ENCODE results near the gene IGF2BP2.
"Not testable (repeated sequence)": the region's sequence is repeated elsewhere in the genome, so short reads cannot be mapped to it uniquely, and the experiment has no call there.

IGF2BP2 gene

GRCh38 chr3:185825006-185825638 lies at the start of gene IGF2BP2:
IGF2BP2 (minus strand) TSS chr3:185825042; CDS start chr3:185824960, 82 bp downstream.
- DNase-seq (ENCODE audit: low read depth) = peak; percentile 46

- no peak for DNase-seq (ENCODE audit: low read depth)
These were observed 49.3 kb upstream of the IGF2BP2 start for GRCh38 chr3:185874119-185874518.

GRCh38 chr3:185867650-185868049 lies 42.8 kb upstream of the IGF2BP2 start:
- DNase-seq (ENCODE audit: low read depth) = no peak

- DNase-seq (ENCODE audit: low read depth) = no peak
These were observed 42.2 kb upstream of the IGF2BP2 start for GRCh38 chr3:185866995-185867394.

GRCh38 chr3:185866555-185866954 lies 41.7 kb upstream of the IGF2BP2 start:
- DNase-seq (ENCODE audit: low read depth) = no peak

GRCh38 chr3:185865247-185865646 lies 40.4 kb upstream of the IGF2BP2 start:
- DNase-seq (ENCODE audit: low read depth) = no peak

- no peak for DNase-seq (ENCODE audit: low read depth)
These were observed 39.9 kb upstream of the IGF2BP2 start for GRCh38 chr3:185864767-185865166.

GRCh38 chr3:185862920-185863319 lies 38.1 kb upstream of the IGF2BP2 start:
- no peak for DNase-seq (ENCODE audit: low read depth)

- no peak for DNase-seq (ENCODE audit: low read depth)
These were observed 34.6 kb upstream of the IGF2BP2 start for GRCh38 chr3:185859294-185859972.

GRCh38 chr3:185858502-185859225 lies 33.8 kb upstream of the IGF2BP2 start:
- DNase-seq (ENCODE audit: low read depth) = no peak

- DNase-seq (ENCODE audit: low read depth) = no peak
These were observed 32.4 kb upstream of the IGF2BP2 start for GRCh38 chr3:185857208-185857607.

- no peak for DNase-seq (ENCODE audit: low read depth)
These were observed 31.8 kb upstream of the IGF2BP2 start for GRCh38 chr3:185856652-185857051.

- DNase-seq (ENCODE audit: low read depth) = not testable (repeated sequence)
These were observed 28.9 kb upstream of the IGF2BP2 start for GRCh38 chr3:185853771-185854170.

GRCh38 chr3:185852635-185853034 lies 27.8 kb upstream of the IGF2BP2 start:
- no peak for DNase-seq (ENCODE audit: low read depth)

- DNase-seq (ENCODE audit: low read depth) = no peak
These were observed 27.1 kb upstream of the IGF2BP2 start for GRCh38 chr3:185851959-185852358.

GRCh38 chr3:185851046-185851445 lies 26.2 kb upstream of the IGF2BP2 start:
- no peak for DNase-seq (ENCODE audit: low read depth)

GRCh38 chr3:185847506-185847905 lies 22.7 kb upstream of the IGF2BP2 start:
- DNase-seq (ENCODE audit: low read depth) = no peak

- DNase-seq (ENCODE audit: low read depth) = no peak
These were observed 21.2 kb upstream of the IGF2BP2 start for GRCh38 chr3:185846037-185846436.

GRCh38 chr3:185844051-185844450 lies 19.2 kb upstream of the IGF2BP2 start:
- DNase-seq (ENCODE audit: low read depth) = no peak

- no peak for DNase-seq (ENCODE audit: low read depth)
These were observed 18.8 kb upstream of the IGF2BP2 start for GRCh38 chr3:185843635-185844034.

- no peak for DNase-seq (ENCODE audit: low read depth)
These were observed 18.3 kb upstream of the IGF2BP2 start for GRCh38 chr3:185843126-185843525.

GRCh38 chr3:185842241-185842640 lies 17.4 kb upstream of the IGF2BP2 start:
- no peak for DNase-seq (ENCODE audit: low read depth)

GRCh38 chr3:185838417-185838989 lies 13.7 kb upstream of the IGF2BP2 start:
- DNase-seq (ENCODE audit: low read depth) = not testable (repeated sequence)
